IMR-90 (cell line): ENCODE data around the gene ZMIZ1. TPM values are rescaled to one million over a fixed set of nuclear protein-coding genes. Genes with fewer than 3 reads are reported as not detected.

ENCODE experiments used
- ATAC-seq: fragments of 200-7000 bp; cut with Tn5 transposase; 2 replicates; pipeline ENCODE4 v1.9.1; 2020; ENCODE audit warnings: low read depth, mild to moderate bottlenecking, moderate library complexity
- BruUV-seq: library from RNA; stranded (reverse); fragments of 400-500 nt; replicated peaks from 2 replicates; lab custom pipeline; 2021; lab: Mats Ljungman, UMichigan
- CTCF ChIA-PET: fragments of 300-600 bp; formaldehyde crosslinking; extraction: SDS; loops from one replicate; lab custom pipeline; 2021; ENCODE audit warnings: antibody characterized with exemption; lab: Yijun Ruan, JAX
- POLR2A ChIA-PET: fragments of 300-600 bp; sonication (Branson Sonifier 250); formaldehyde crosslinking; loops from one replicate; lab custom pipeline; 2022; ENCODE audit warnings: antibody characterized with exemption; ENCODE audit not compliant: unreplicated experiment; lab: Charles Lee
- DNase-seq: peaks from one replicate; pipeline ENCODE4 v3.0.0; 2013
- H2AFZ ChIP-seq: replicated peaks from 2 replicates; pipeline ENCODE3; 2013; ENCODE audit warnings: low read length, mild to moderate bottlenecking; ENCODE audit not compliant: poor library complexity
- H2AK5ac ChIP-seq: 2 replicates; pipeline ENCODE4 v1.6.1; 2013; ENCODE audit warnings: low read depth, low read length, inconsistent platforms
- H2AK9ac ChIP-seq: replicated peaks from 2 replicates; pipeline ENCODE3; 2013; ENCODE audit warnings: mild to moderate bottlenecking, low read depth, low read length, moderate library complexity; ENCODE audit not compliant: poor library complexity
- H2BK120ac ChIP-seq: 2 replicates; pipeline ENCODE4 v1.6.1; 2013; ENCODE audit warnings: low read depth, low read length, inconsistent platforms
- H2BK15ac ChIP-seq: 3 replicates; pipeline ENCODE4 v1.6.1; 2013; ENCODE audit warnings: low read depth, low read length, inconsistent platforms
- H2BK20ac ChIP-seq: 2 replicates; pipeline ENCODE4 v1.6.1; 2013; ENCODE audit warnings: low read depth, mild to moderate bottlenecking, inconsistent platforms, low read length, moderate library complexity
- H2BK5ac ChIP-seq: 2 replicates; pipeline ENCODE4 v1.6.1; 2013; ENCODE audit warnings: mild to moderate bottlenecking, low read depth, low read length, inconsistent platforms; ENCODE audit not compliant: poor library complexity, severe bottlenecking
- H3K14ac ChIP-seq: replicated peaks from 2 replicates; pipeline ENCODE4 v1.6.1; 2013; ENCODE audit warnings: low read depth, low read length, inconsistent platforms
- H3K18ac ChIP-seq: 2 replicates; pipeline ENCODE4 v1.6.1; 2013; ENCODE audit warnings: low read depth, low read length, control low read depth
- H3K23ac ChIP-seq: 2 replicates; pipeline ENCODE4 v1.6.1; 2013; ENCODE audit warnings: low read depth, low read length, inconsistent platforms
- H3K27ac ChIP-seq: 2 replicates; pipeline ENCODE4 v1.5.1; 2013; ENCODE audit warnings: mild to moderate bottlenecking, control low read depth, low read length; ENCODE audit not compliant: insufficient read depth
- H3K27me3 ChIP-seq: 2 replicates; pipeline ENCODE4 v1.6.1; 2013; ENCODE audit warnings: low read length; ENCODE audit not compliant: control insufficient read depth, insufficient read depth
- H3K36me3 ChIP-seq: 2 replicates; pipeline ENCODE4 v1.6.1; 2013; ENCODE audit warnings: low read length, mixed read lengths; ENCODE audit not compliant: control insufficient read depth, insufficient read depth
- H3K4ac ChIP-seq: 2 replicates; pipeline ENCODE4 v1.6.1; 2013; ENCODE audit warnings: low read depth, low read length, inconsistent platforms
- H3K4me1 ChIP-seq: 2 replicates; pipeline ENCODE4 v1.6.1; 2013; ENCODE audit warnings: low read length, mixed read lengths; ENCODE audit not compliant: control insufficient read depth, insufficient read depth
- H3K4me2 ChIP-seq: 2 replicates; pipeline ENCODE4 v1.6.1; 2013; ENCODE audit warnings: low read depth, mild to moderate bottlenecking, control low read depth, low read length, moderate library complexity
- H3K4me3 ChIP-seq: 2 replicates; pipeline ENCODE4 v1.5.1; 2013; ENCODE audit warnings: low read depth, mild to moderate bottlenecking, control low read depth, low read length, moderate library complexity; ENCODE audit not compliant: insufficient read depth
- H3K56ac ChIP-seq: 2 replicates; pipeline ENCODE4 v1.6.1; 2013; ENCODE audit warnings: low read length, inconsistent platforms; ENCODE audit not compliant: insufficient read depth; ENCODE audit errors: extremely low read depth
- H3K79me1 ChIP-seq, 2 experiments: 2 replicates each; pipeline ENCODE4 v1.6.1; 2013; ENCODE audit warnings: low read length in 2 of 2, inconsistent platforms in 1 of 2, low read depth in 1 of 2
- H3K9ac ChIP-seq: 2 replicates; pipeline ENCODE4 v1.6.1; 2013; ENCODE audit warnings: low read depth, low read length, control low read depth
- H3K9me1 ChIP-seq: 2 replicates; pipeline ENCODE4 v1.6.1; 2013; ENCODE audit warnings: low read length, inconsistent platforms; ENCODE audit not compliant: insufficient read depth
- H3K9me3 ChIP-seq: 2 replicates; pipeline ENCODE4 v1.6.1; 2013; ENCODE audit warnings: low read length; ENCODE audit not compliant: control insufficient read depth, insufficient read depth
- H4K20me1 ChIP-seq: 2 replicates; pipeline ENCODE4 v1.6.1; 2013; ENCODE audit warnings: low read length, inconsistent platforms; ENCODE audit not compliant: insufficient read depth
- H4K5ac ChIP-seq: 2 replicates; pipeline ENCODE4 v1.6.1; 2013; ENCODE audit warnings: mild to moderate bottlenecking, low read depth, low read length, control low read depth
- H4K8ac ChIP-seq, 2 experiments: 2 replicates each; pipeline ENCODE4 v1.6.1; 2013; ENCODE audit warnings: low read depth in 2 of 2, low read length in 2 of 2, control low read depth in 1 of 2, inconsistent platforms in 1 of 2
- H4K91ac ChIP-seq: 2 replicates; pipeline ENCODE4 v1.6.1; 2013; ENCODE audit warnings: low read depth, low read length, inconsistent platforms; ENCODE audit not compliant: insufficient read depth
- CEBPB ChIP-seq: IDR thresholded peaks from 2 replicates; pipeline ENCODE4 v1.6.1; 2012; ENCODE audit warnings: low read depth, low read length, improper control_type of control experiment
- CTCF ChIP-seq: conservative IDR thresholded peaks from 2 replicates; pipeline ENCODE4 v1.5.1; 2012; ENCODE audit warnings: mild to moderate bottlenecking, low read depth, low read length, improper control_type of control experiment
- RAD21 ChIP-seq: IDR thresholded peaks from 2 replicates; pipeline ENCODE4 v1.6.1; 2012; ENCODE audit warnings: low read length, improper control_type of control experiment
- SMC3 ChIP-seq: fragments of 150-350 bp; IDR thresholded peaks from 2 replicates; pipeline ENCODE4 v1.6.1; 2016; ENCODE audit warnings: low read depth, mild to moderate bottlenecking, antibody characterized with exemption, low read length, moderate library complexity
- WGBS, 2 experiments: methylation state at CpG; one replicate each; pipeline versions ENCODE4 v1.1.5 to v1.1.7; 2013; ENCODE audit warnings: missing lambda C conversion rate in 2 of 2; ENCODE audit not compliant: insufficient read length in 1 of 2; ENCODE audit errors: extremely low coverage in 2 of 2; 5-methylcytosine and 5-hydroxymethylcytosine counted together
- dilution Hi-C: fragments of 300-500 bp; cut with HindIII; formaldehyde crosslinking; loops from one replicate; pipeline ENCODE4 v1.14.3; 2018; ENCODE audit warnings: low sequenced_read_pairs; ENCODE audit not compliant: unreplicated experiment
- in situ Hi-C: fragments of 300-500 bp; cut with MboI; formaldehyde crosslinking; loops from 3 replicates; pipeline ENCODE4 v1.14.3; 2019; ENCODE audit warnings: low sequenced_read_pairs, inconsistent platforms, mixed read lengths
- intact Hi-C: fragments of 100-400 bp; cut with micrococcal nuclease; formaldehyde crosslinking; loops from 2 replicates; pipeline ENCODE4 v1.10.0; 2022
- polyA plus RNA-seq, 3 experiments: library from polyadenylated mRNA; depleted of rRNA; stranded (reverse); fragments of >200 nt; gene quantifications; 2 replicates each; pipeline ENCODE4 v1.2.3, GENCODE V29; 2012; ENCODE audit warnings: low replicate concordance in 1 of 3
- total RNA-seq: library from RNA; depleted of rRNA; stranded (reverse); fragments of >200 nt; gene quantifications from 2 replicates; pipeline ENCODE4 v1.2.3, GENCODE V29; 2012

The ZMIZ1 gene
- total and polyA plus RNA-seq, 2 of the 4 experiments (the other 2 are of a cell fraction), result 6.6 to 48.7 TPM

GRCh38 chr10:79196470-79197461, 128.0 kb downstream of the ZMIZ1 start:
- peak overlapping the region; percentile 50 for H2AK9ac ChIP-seq
- 0 out of 2 replicates have a peak overlapping the region, but pooled peaks have one; percentile 10 for H2AK5ac ChIP-seq
- H3K4me3 ChIP-seq, result no peak overlapping the region
- WGBS, 2 experiments, result 81% methylated on average over 13 of the region's 18 CpGs; no CpG with 5 or more reads in 1 of the 2 experiments
- no peak overlapping the region; a peak in 1 of 4 replicates for H4K8ac ChIP-seq
- peaks cover 29% of the 10 kb centered on the region for H3K4me1 ChIP-seq
- ChIA-PET CTCF (interaction anchor here (1.4 to 1.8 kb wide), 2 partner anchors 32 to 117 kb away, joined by 5 to 7 read pairs; no protein-coding TSS in a partner anchor), POLR2A (interaction anchor here (0.6 kb wide), 1 partner anchor 55 kb away, joined by 4 read pairs; no protein-coding TSS in a partner anchor)
- no peak overlapping the region for H3K9ac ChIP-seq
- peaks cover 61% of the 10 kb centered on the region for H4K20me1 ChIP-seq
- no peak overlapping the region for H2BK120ac ChIP-seq
- H3K27ac ChIP-seq, result peak overlapping the region; percentile 1; the same call in 1 of the 2 replicates
- H3K18ac ChIP-seq, result no peak overlapping the region
- H2BK20ac ChIP-seq, result no peak overlapping the region
- TF ChIP-seq RAD21 (peak; percentile 78), CTCF (peak; percentile 73), SMC3 (peak; percentile 61), CEBPB (no peak)
- no peak overlapping the region for H4K5ac ChIP-seq
- H3K23ac ChIP-seq, result no peak overlapping the region
- H3K9me3 ChIP-seq, result no peaks in the 10 kb centered on the region
- peak overlapping the region; percentile 49 for H2AFZ ChIP-seq
- intact Hi-C loops, result loop anchor here (1.0 to 10.0 kb wide), 3 partner anchors 224 to 985 kb away; no protein-coding TSS in a partner anchor
- peak overlapping the region; percentile 1 for H3K4ac ChIP-seq
- no peaks in the 10 kb centered on the region for H3K27me3 ChIP-seq
- DNase-seq, result peak; percentile 47
- peak; percentile 35 for ATAC-seq
- dilution Hi-C loops, result no loop called here
- peak overlapping the region; percentile 3 for H2BK5ac ChIP-seq
- peaks cover 19% of the 10 kb centered on the region for H3K9me1 ChIP-seq
- H3K36me3 ChIP-seq, result peaks cover 32% of the 10 kb centered on the region
- no peak overlapping the region for H3K56ac ChIP-seq
- H4K91ac ChIP-seq, result no peak overlapping the region
- BruUV-seq, result no TSS peak
- H3K79me1 ChIP-seq, result peaks cover 52 to 89% of the 10 kb centered on the region in 2 experiments
- H3K14ac ChIP-seq, result no peak overlapping the region
- no peak overlapping the region for H2BK15ac ChIP-seq
- in situ Hi-C loops, result loop anchor here (5.0 to 10.0 kb wide), 2 partner anchors 992 to 1149 kb away; no protein-coding TSS in a partner anchor
- H3K4me2 ChIP-seq, result no peak overlapping the region
